ENCODE measurements around the gene SSC4D. TPM values are rescaled to one million over a fixed set of nuclear protein-coding genes. Genes with fewer than 3 reads are reported as not detected.
A peak's percentile ranks its signal among the peaks of the same experiment; 100 is the strongest.

Gene SSC4D
- total RNA-seq, 1 donor from 2014 or later: 4.9 TPM

DNA sequence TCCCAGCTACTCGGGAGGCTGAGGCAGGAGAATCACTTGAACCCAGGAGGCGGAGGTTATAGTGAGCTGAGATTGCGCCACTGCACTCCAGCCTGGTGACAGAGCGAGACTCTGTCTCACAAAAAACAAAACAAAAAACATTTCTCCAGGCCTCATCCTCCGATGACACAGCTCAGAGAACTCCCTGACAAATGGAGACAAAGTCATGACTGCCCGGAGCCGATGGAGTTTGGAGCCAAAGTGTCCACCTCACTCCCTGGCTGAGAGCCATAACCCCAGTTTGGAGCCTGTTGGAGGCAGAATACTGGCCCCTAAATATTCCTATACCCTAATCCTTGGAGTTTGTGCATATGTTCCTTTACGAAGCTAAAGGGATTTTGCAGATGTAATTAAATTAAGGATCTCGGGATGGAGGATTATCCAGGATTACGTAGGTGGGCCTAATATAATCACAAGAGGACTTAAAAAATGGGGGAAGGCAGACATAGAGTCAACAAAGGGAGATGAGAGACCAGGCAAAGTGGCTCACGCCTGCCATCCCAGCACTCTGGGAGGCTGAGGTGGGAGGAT lies 22.7 kb downstream of the SSC4D start:
- no peak overlapping the region for H3K4me3 Mint-ChIP-seq
- no peaks in the 10 kb centered on the region for H3K4me1 Mint-ChIP-seq (ENCODE audit: unreplicated experiment)
- no peaks in the 10 kb centered on the region for H3K9me3 Mint-ChIP-seq
- DNase-seq (ENCODE audit: extremely low spot score, unreplicated experiment): no peak
- H3K36me3 Mint-ChIP-seq: no peaks in the 10 kb centered on the region
- no peak overlapping the region for H3K27ac Mint-ChIP-seq
- H3K27me3 Mint-ChIP-seq: no peaks in the 10 kb centered on the region
- TF ChIP-seq, protein P1, sequence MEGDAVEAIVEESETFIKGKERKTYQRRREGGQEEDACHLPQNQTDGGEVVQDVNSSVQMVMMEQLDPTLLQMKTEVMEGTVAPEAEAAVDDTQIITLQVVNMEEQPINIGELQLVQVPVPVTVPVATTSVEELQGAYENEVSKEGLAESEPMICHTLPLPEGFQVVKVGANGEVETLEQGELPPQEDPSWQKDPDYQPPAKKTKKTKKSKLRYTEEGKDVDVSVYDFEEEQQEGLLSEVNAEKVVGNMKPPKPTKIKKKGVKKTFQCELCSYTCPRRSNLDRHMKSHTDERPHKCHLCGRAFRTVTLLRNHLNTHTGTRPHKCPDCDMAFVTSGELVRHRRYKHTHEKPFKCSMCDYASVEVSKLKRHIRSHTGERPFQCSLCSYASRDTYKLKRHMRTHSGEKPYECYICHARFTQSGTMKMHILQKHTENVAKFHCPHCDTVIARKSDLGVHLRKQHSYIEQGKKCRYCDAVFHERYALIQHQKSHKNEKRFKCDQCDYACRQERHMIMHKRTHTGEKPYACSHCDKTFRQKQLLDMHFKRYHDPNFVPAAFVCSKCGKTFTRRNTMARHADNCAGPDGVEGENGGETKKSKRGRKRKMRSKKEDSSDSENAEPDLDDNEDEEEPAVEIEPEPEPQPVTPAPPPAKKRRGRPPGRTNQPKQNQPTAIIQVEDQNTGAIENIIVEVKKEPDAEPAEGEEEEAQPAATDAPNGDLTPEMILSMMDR (conservative IDR thresholded peaks at IDR 0.05): no peak

DNA sequence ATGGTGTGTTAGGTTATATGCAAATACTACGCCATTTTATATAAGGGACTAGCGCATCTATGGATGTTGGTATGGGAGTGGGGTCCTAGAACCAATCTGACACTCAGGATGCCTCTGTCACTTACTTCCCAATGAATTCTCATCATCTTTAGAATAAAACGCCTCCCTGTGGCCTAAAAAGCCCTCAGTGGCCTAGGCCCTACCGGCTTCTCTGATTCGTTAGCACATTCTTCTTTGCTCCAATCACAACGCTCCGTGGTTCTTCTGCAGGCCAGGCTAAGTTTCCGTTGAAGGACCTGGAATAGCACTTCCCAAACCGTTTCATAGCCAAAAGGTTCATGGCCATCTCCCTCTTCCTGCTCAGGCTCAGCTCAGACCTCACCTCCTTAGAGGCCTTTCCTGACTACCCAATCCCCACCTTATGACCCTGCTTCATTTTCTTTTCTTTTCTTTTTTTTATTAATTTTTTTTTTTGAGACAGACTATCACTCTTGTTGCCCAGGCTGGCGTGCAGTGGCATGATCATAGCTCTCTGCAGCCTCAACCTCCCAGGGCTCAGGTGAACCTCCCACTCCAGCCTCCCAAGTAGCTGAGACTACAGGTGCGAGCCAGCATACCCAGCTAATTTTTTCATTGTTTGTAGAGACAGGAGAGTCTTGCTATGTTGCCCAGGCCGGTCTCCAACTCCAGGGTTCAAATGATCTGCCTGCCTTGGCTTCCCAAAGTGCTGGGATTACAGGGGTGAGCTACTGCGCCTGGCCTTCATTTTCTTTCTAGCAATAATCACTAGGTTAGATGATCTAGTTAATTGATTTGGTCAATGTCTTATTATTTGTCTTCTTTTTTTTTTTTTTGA lies 26.2 kb downstream of the SSC4D start:
- TF ChIP-seq, protein P1 (conservative IDR thresholded peaks at IDR 0.05): no peak
- H3K36me3 Mint-ChIP-seq: no peaks in the 10 kb centered on the region
- DNase-seq (ENCODE audit: extremely low spot score, unreplicated experiment): no peak
- H3K4me1 Mint-ChIP-seq (ENCODE audit: unreplicated experiment): peaks cover 3% of the 10 kb centered on the region
- no peaks in the 10 kb centered on the region for H3K27me3 Mint-ChIP-seq
- H3K4me3 Mint-ChIP-seq: no peak overlapping the region
- no peak overlapping the region for H3K27ac Mint-ChIP-seq
- no peaks in the 10 kb centered on the region for H3K9me3 Mint-ChIP-seq

DNA sequence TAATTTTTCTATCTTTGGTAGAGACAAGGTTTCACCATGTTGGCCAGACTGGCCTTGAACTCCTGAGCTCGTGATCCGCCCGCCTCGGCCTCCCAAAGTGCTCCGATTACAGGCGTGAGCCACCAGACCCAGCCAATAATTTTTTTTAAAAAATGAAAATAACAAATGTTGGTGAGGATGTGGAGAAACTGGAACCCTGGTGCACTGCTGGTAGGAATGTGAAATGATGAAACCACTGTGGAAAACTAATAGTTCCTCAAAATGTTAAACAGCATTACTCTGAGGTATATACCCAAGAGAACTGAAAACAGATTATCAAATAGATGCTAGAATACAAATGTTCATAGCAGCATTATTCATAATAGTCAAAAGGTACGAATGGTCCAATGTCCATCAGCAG lies 27.7 kb downstream of the SSC4D start:
- no peak overlapping the region for H3K4me3 Mint-ChIP-seq
- DNase-seq (ENCODE audit: extremely low spot score, unreplicated experiment): no peak
- peaks cover 12% of the 10 kb centered on the region for H3K4me1 Mint-ChIP-seq (ENCODE audit: unreplicated experiment)
- TF ChIP-seq, protein P1 (conservative IDR thresholded peaks at IDR 0.05): peak; percentile 48
- H3K27me3 Mint-ChIP-seq: no peaks in the 10 kb centered on the region
- H3K9me3 Mint-ChIP-seq: no peaks in the 10 kb centered on the region
- no peak overlapping the region for H3K27ac Mint-ChIP-seq
- no peaks in the 10 kb centered on the region for H3K36me3 Mint-ChIP-seq

DNA sequence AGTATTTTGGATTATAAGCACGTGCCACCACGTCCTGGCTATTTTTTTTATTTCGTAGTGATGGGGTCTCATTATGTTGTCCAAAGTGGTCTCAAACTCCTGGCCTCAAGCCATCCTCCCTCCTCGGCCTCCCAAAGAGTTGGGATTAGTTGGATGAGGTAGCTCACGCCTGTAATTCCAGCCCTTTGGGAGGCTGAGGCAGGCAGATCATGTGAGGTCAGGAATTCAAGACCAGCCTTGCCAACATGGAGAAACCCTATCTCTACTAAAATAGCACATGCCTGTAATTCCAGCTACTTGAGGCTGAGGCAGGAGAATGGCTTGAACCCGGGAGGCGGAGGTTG lies 28.9 kb downstream of the SSC4D start:
- no peak for DNase-seq (ENCODE audit: extremely low spot score, unreplicated experiment)
- Mint-ChIP-seq H3K27ac (peak overlapping the region; percentile 88), H3K4me1 (ENCODE audit: unreplicated experiment) (peaks cover 12% of the 10 kb centered on the region), H3K27me3 (no peaks in the 10 kb centered on the region), H3K9me3 (no peaks in the 10 kb centered on the region), H3K4me3 (peak overlapping the region; percentile 86), H3K36me3 (no peaks in the 10 kb centered on the region)
- TF ChIP-seq, protein P1 (conservative IDR thresholded peaks at IDR 0.05): no peak

DNA sequence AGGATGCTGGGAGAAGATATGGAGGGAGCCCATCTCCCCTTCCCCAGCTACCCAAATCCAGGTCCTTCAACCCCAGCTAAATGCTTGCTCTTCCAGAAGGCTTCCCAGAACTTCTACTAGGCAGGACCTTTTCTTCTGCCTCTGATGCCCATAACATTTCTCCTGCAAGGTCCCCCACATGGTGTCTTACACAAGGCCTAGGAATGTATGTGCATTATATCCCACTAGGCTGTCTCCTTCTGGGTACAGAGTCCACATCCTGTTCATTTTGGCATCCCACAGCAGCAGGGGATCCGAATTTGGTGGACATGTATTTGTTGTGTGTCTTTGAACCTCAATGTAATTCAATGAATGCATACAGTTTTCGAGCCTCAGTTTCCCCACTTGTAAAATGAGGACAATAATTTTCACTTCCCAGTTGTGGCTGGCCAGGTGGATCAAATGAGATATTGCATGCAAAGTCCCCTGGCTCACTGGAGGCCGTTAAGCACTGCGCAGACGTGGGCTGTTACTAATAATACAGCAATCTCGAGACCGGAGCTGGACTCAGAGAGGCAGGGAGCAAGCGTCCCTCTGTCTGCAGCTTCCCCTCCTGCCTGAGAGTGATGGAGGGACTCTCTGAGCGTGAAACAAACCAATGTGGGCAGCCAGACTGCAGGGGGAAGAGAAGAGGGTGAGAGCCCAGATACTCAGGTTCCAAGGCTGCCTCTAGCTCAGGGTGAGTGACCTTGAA lies 32.1 kb downstream of the SSC4D start:
- no peak for DNase-seq (ENCODE audit: extremely low spot score, unreplicated experiment)
- Mint-ChIP-seq H3K27ac (peak overlapping the region; percentile 56), H3K9me3 (peaks cover 4% of the 10 kb centered on the region), H3K4me1 (ENCODE audit: unreplicated experiment) (peaks cover 24% of the 10 kb centered on the region), H3K36me3 (no peaks in the 10 kb centered on the region), H3K4me3 (no peak overlapping the region), H3K27me3 (peaks cover 5% of the 10 kb centered on the region)
- TF ChIP-seq, protein P1 (conservative IDR thresholded peaks at IDR 0.05): no peak

Data from type B pancreatic cell (in vitro differentiated cells).